GOT3 (cell line): Measurements from ENCODE around the gene KLHL36.
"Not testable (repeated sequence)": the region's sequence is repeated elsewhere in the genome, so short reads cannot be mapped to it uniquely, and the experiment has no call there.

Experiments
- DNase-seq: peaks from one replicate; lab custom pipeline; 2025; ENCODE audit warnings: mixed read lengths; lab: John Stamatoyannopoulos, UW

The KLHL36 gene

GRCh38 chr16:84673203-84673535 is 24.9 kb downstream of the KLHL36 start:
- no peak for DNase-seq

- DNase-seq: no peak
Measured at GRCh38 chr16:84673561-84673960, 25.2 kb downstream of the KLHL36 start.

- no peak for DNase-seq
Measured at GRCh38 chr16:84675423-84675822, 27.1 kb downstream of the KLHL36 start.

- DNase-seq: no peak
Measured at GRCh38 chr16:84675884-84676283, 27.6 kb downstream of the KLHL36 start.

- no peak for DNase-seq
Measured at GRCh38 chr16:84677017-84677803, 28.9 kb downstream of the KLHL36 start.

- no peak for DNase-seq
Measured at GRCh38 chr16:84677849-84678248, 29.5 kb downstream of the KLHL36 start.

- no peak for DNase-seq
Measured at GRCh38 chr16:84678541-84678940, 30.2 kb downstream of the KLHL36 start.

GRCh38 chr16:84680165-84680842 is 32.0 kb downstream of the KLHL36 start:
- no peak for DNase-seq

GRCh38 chr16:84680843-84681629 is 32.7 kb downstream of the KLHL36 start:
- no peak for DNase-seq

- no peak for DNase-seq
Measured at GRCh38 chr16:84683691-84684591, 35.6 kb downstream of the KLHL36 start.

GRCh38 chr16:84684592-84684965 is 36.3 kb downstream of the KLHL36 start:
- DNase-seq: no peak

GRCh38 chr16:84685210-84685609 is 36.9 kb downstream of the KLHL36 start:
- no peak for DNase-seq

- DNase-seq: no peak
Measured at GRCh38 chr16:84686707-84687298, 38.5 kb downstream of the KLHL36 start.

GRCh38 chr16:84687715-84688114 is 39.4 kb downstream of the KLHL36 start:
- no peak for DNase-seq

- DNase-seq: not testable (repeated sequence)
Measured at GRCh38 chr16:84688163-84688562, 39.9 kb downstream of the KLHL36 start.

GRCh38 chr16:84689111-84689510 is 40.8 kb downstream of the KLHL36 start:
- no peak for DNase-seq

- no peak for DNase-seq
Measured at GRCh38 chr16:84690088-84690819, 41.9 kb downstream of the KLHL36 start.

- DNase-seq: no peak
Measured at GRCh38 chr16:84692451-84693214, 44.3 kb downstream of the KLHL36 start.

GRCh38 chr16:84693869-84694268 is 45.6 kb downstream of the KLHL36 start:
- not testable (repeated sequence) for DNase-seq

- DNase-seq: no peak
Measured at GRCh38 chr16:84694980-84695379, 46.7 kb downstream of the KLHL36 start.
